ENCODE measurements around the gene ANK2.

The ANK2 gene

DNA sequence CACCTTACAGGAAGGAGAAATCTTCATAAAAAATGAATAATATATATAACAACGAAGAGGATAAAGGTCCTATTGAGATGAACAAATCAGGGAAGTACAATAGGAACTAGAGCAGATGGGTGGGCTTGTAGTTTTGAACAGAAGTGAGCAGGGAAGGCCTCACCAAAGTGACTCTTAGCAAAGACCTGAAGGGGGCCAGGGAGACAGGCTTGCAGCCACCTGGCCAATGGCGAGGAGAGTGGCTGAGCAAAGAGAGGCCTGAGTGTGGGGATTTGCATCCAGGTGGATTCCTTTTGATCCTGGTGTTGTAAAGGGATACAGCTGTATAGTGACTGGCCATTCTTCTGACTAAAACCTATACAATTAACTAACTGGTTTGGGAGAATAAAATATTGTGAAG, 358.0 kb downstream of the ANK2 start:
- no peak for FAIRE-seq
- DNase-seq (ENCODE audit: insufficient read length, low spot score): no peak
- TF ChIP-seq POLR2A (IDR thresholded peaks at IDR 0.05; ENCODE audit: low read depth, low read length): no peak

DNA sequence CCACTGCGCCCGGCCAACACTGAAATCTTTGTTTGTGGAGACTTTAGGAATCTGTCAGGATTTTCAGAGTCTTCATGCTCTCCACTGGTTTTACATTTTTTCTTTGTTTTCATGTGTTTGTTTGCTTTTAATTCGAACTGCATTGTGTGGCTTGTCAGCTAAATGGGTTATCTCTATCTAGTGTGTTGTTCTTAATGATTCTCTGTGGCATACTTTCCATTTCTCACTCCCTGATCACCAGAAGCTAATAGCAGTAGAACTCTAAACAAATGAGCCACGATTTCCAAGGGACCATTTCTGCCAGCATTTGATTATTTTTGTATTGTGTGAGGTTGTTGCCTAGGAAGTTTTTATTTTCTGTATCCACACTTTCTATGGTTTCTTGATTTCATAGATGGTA, 359.7 kb downstream of the ANK2 start:
- FAIRE-seq (no peak), DNase-seq (ENCODE audit: insufficient read length, low spot score) (no peak)
- no peak for TF ChIP-seq POLR2A (IDR thresholded peaks at IDR 0.05; ENCODE audit: low read depth, low read length)

DNA sequence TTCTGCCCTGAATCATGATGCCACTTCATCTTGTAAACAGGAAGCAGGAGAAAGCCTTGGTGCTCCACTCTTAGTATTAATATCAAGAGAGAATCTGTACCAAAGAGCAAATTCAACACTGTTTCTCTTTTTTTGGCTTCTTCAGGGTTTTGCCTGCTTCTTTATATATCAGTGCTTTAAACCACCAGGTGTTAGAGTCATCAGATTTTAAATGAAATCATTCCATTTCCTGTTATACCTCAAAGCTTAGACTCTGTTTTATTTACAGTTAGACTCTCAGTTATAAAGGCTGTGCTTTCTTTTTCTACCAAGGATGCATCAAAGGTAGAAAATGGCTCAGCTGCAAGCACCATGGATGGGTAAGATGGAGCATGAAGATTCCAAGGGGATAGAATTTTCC, 361.2 kb downstream of the ANK2 start:
- no peak for FAIRE-seq
- DNase-seq (ENCODE audit: insufficient read length, low spot score): no peak
- TF ChIP-seq POLR2A (IDR thresholded peaks at IDR 0.05; ENCODE audit: low read depth, low read length): no peak

DNA sequence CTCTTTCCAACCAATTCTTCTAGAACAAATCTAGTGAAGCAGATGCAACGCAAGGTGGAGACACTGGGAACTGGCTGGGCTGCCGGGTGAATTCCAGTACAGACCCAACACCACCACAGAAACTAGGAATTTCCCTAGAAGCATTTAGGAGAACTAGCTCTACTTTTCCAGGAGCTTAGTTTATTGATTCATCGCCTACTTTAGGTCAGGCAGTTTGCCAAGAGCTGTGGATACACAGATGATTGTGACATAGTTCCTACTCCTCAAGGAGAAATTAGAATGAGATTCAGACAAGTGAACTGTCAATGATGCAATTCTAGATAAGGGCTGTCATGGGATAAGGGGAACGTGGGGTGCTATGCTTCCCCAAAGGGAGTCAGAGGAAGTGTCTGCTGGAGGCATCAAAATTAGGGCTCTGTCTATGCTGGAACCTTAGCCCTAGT, 362.1 kb downstream of the ANK2 start:
- FAIRE-seq: no peak
- TF ChIP-seq POLR2A (IDR thresholded peaks at IDR 0.05; ENCODE audit: low read depth, low read length): no peak
- no peak for DNase-seq (ENCODE audit: insufficient read length, low spot score)

DNA sequence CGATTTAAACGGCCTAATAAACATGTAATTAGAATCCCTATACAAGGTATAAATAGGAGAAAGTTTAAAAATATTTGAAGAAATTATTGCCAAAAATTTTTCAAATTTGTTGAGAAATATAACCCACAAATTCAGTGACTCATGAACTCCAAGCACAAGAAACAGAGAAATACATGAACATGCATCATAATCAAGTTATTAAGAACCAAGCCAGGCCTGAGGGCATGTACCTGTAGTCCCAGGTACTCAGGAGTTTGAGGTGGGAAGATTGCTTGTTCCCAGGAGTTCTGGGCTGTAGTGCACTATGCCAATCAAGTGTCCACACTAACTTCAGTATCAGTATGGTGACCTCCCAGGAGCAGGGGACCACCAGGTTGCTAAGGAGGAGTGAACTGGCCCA, 370.2 kb downstream of the ANK2 start:
- TF ChIP-seq POLR2A (IDR thresholded peaks at IDR 0.05; ENCODE audit: low read depth, low read length): no peak
- FAIRE-seq (no peak), DNase-seq (ENCODE audit: insufficient read length, low spot score) (no peak)

DNA sequence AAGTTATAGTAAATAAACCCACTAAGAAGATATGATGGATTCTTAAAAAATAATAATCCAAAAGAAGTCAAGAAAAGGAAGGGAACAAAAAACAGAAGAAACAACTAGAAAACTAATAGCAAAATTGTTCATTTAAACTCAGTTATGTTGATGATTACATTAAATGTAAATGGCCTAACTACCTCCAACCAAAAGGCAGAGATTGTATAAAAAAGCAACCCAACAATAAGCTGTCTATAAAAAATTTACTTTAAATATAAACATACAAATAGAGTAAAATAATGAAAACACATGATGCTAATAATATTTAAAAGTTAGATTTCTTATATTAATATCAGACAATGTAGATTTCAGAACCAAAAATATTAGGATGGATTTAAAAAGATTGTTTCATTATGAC, 371.5 kb downstream of the ANK2 start:
- no peak for TF ChIP-seq POLR2A (IDR thresholded peaks at IDR 0.05; ENCODE audit: low read depth, low read length)
- DNase-seq (ENCODE audit: insufficient read length, low spot score) (no peak), FAIRE-seq (no peak)

DNA sequence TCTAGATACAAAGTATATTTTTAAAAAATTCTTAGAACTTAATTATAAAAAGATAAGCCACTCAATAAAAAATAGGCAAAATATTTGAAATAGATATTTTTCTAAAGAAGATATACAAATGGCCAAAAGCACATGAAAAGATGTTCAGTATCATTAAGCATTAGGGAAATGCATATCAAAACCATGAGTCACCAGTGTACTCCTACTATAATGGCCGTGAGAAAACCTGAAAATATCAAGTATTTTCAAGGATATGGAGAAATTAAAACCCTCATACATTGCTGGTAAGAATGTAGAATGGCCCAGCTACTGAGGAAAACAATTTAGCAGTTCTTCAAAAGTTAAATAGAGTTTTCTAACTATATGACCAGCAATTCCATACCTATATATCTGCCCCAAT, 374.2 kb downstream of the ANK2 start:
- DNase-seq (ENCODE audit: insufficient read length, low spot score): no peak

DNA sequence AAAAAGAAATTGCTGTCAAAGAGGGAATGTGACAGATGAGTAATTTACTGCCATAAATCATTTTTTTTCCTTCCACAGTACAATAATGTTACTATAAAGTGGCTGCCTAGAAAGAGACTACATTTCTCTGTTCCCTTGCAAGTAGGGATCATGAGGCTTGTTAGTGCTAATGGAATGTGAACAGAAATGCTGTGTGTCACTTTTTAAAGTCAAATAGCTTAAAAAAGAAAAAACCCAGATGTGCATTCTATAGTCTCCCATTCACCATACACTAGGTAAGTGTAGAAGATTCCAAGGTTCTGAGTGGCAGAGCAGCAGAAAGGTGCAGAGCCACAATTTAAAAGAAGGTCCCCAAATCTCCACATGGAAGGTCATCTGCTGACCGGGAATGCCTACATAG, 383.7 kb downstream of the ANK2 start:
- FAIRE-seq (no peak), DNase-seq (ENCODE audit: insufficient read length, low spot score) (no peak)
- TF ChIP-seq POLR2A (IDR thresholded peaks at IDR 0.05; ENCODE audit: low read depth, low read length): no peak

More for the DNA sequence above, 374.2 kb downstream of the ANK2 start:
- no peak for FAIRE-seq
- no peak for TF ChIP-seq POLR2A (IDR thresholded peaks at IDR 0.05; ENCODE audit: low read depth, low read length)

Data from H54 (cell line).